Liver (tissue), 9 donors: Measurements from ENCODE around the gene ISCU. TPM values are rescaled to one million over a fixed set of nuclear protein-coding genes. Genes with fewer than 3 reads are reported as not detected.

Experiments used
- DNase-seq: peaks from one replicate; pipeline ENCODE4 v3.0.0-alpha.2; 2017; ENCODE audit warnings: low spot score
- H3K27ac ChIP-seq, 2 donors: one replicate each; pipeline ENCODE4 v1.7.0; 2013; ENCODE audit warnings: inconsistent platforms in 2 of 2, low read length in 2 of 2, control low read depth in 1 of 2, low read depth in 1 of 2, mild to moderate bottlenecking in 1 of 2
- H3K27me3 ChIP-seq, 4 donors: one replicate each; pipeline versions ENCODE4 v1.6.1 to v1.7.0; 2013; ENCODE audit warnings: low read length in 3 of 4, inconsistent platforms in 1 of 4, mild to moderate bottlenecking in 1 of 4, moderate library complexity in 1 of 4; ENCODE audit not compliant: control insufficient read depth in 4 of 4, insufficient read depth in 4 of 4
- H3K36me3 ChIP-seq, 4 donors: one replicate each; pipeline versions ENCODE4 v1.6.1 to v1.7.0; 2013; ENCODE audit warnings: low read length in 3 of 4, mild to moderate bottlenecking in 3 of 4, low read depth in 1 of 4, moderate library complexity in 1 of 4; ENCODE audit not compliant: control insufficient read depth in 4 of 4, insufficient read depth in 3 of 4
- H3K4me1 ChIP-seq, 4 donors: one replicate each; pipeline versions ENCODE4 v1.6.1 to v1.7.0; 2013; ENCODE audit warnings: low read length in 3 of 4, mild to moderate bottlenecking in 3 of 4, moderate library complexity in 1 of 4; ENCODE audit not compliant: control insufficient read depth in 4 of 4, insufficient read depth in 4 of 4
- H3K4me3 ChIP-seq, 3 donors: one replicate each; pipeline versions ENCODE4 v1.6.1 to v1.7.0; 2013; ENCODE audit warnings: low read length in 3 of 3, control low read depth in 1 of 3, low read depth in 1 of 3, mild to moderate bottlenecking in 1 of 3
- H3K9ac ChIP-seq, 2 donors: one replicate each; pipeline ENCODE4 v1.7.0; 2013; ENCODE audit warnings: low read length in 2 of 2, mild to moderate bottlenecking in 2 of 2, moderate library complexity in 2 of 2, control low read depth in 1 of 2, low read depth in 1 of 2
- H3K9me3 ChIP-seq, 4 donors: one replicate each; pipeline versions ENCODE4 v1.6.1 to v1.7.0; 2013; ENCODE audit warnings: low read length in 3 of 4; ENCODE audit not compliant: control insufficient read depth in 4 of 4
- FOXA2 ChIP-seq: IDR thresholded peaks from 2 replicates; pipeline ENCODE4 v1.6.1; 2016; ENCODE audit warnings: antibody characterized with exemption
- GABPA ChIP-seq, 2 donors: IDR thresholded peaks in 1 of 2; conservative IDR thresholded peaks in 1 of 2; 2 replicates each; pipeline ENCODE4 v1.6.1; 2016; ENCODE audit warnings: antibody characterized with exemption in 2 of 2, mild to moderate bottlenecking in 1 of 2, moderate library complexity in 1 of 2
- HNF4G ChIP-seq: IDR thresholded peaks from 2 replicates; pipeline ENCODE4 v1.6.1; 2016; ENCODE audit warnings: antibody characterized with exemption
- JUND ChIP-seq, 2 donors: IDR thresholded peaks; 2 replicates each; pipeline ENCODE4 v1.6.1; 2016; ENCODE audit warnings: antibody characterized with exemption in 2 of 2
- NR2F2 ChIP-seq: IDR thresholded peaks from 2 replicates; pipeline ENCODE4 v1.6.1; 2016; ENCODE audit warnings: antibody characterized with exemption
- RAD21 ChIP-seq, 2 donors: IDR thresholded peaks; 2 replicates each; pipeline ENCODE4 v1.6.1; 2016; ENCODE audit warnings: antibody characterized with exemption in 2 of 2, mild to moderate bottlenecking in 2 of 2
- RXRA ChIP-seq, 2 donors: IDR thresholded peaks; 2 replicates each; pipeline ENCODE4 v1.6.1; 2017 to 2018; ENCODE audit warnings: antibody characterized with exemption in 2 of 2, mild to moderate bottlenecking in 1 of 2
- YY1 ChIP-seq: IDR thresholded peaks from 2 replicates; pipeline ENCODE4 v1.6.1; 2016; ENCODE audit warnings: antibody characterized with exemption, mild to moderate bottlenecking
- WGBS: extraction: QIAGEN DNeasy Blood & Tissue Kit; methylation state at CpG from one replicate; pipeline ENCODE4 v1.1.7; 2013; 5-methylcytosine and 5-hydroxymethylcytosine counted together
- polyA plus RNA-seq, 2 donors: library from polyadenylated mRNA; stranded (reverse) in 1 of 2; unstranded in 1 of 2; fragments of 200-250 nt in 1 of 2; fragments of >200 nt in 1 of 2; fragmentation: Nextera tagmentation in 1 of 2; extraction: Ambion mirVana in 1 of 2; gene quantifications; one replicate each; pipeline versions ENCODE4 v1.2.1 to v1.2.3, GENCODE V29; 2013 to 2015
- total RNA-seq, 2 donors: library from RNA; depleted of rRNA; stranded (reverse); fragments of >200 nt; gene quantifications; one replicate each; pipeline ENCODE4 v1.2.3, GENCODE V29; 2014
- TF ChIP-seq, protein P1 (sequence below): fragments of 150-350 bp; IDR thresholded peaks from 2 replicates; pipeline ENCODE4 v1.5.1; 2017; ENCODE audit warnings: improper control_type of control experiment, low read depth, low read length; ENCODE audit not compliant: missing input control
- TF ChIP-seq, protein P2 (sequence below): IDR thresholded peaks from 2 replicates; pipeline ENCODE4 v1.6.1; 2016; ENCODE audit warnings: antibody characterized with exemption, mild to moderate bottlenecking
- TF ChIP-seq, protein P3 (sequence below): IDR thresholded peaks from 2 replicates; pipeline ENCODE4 v1.6.1; 2016; ENCODE audit warnings: antibody characterized with exemption
- TF ChIP-seq, protein P4 (sequence below): IDR thresholded peaks from 2 replicates; pipeline ENCODE4 v1.6.1; 2016; ENCODE audit warnings: antibody characterized with exemption
- donor health status: healthy.
- donor health status: healthy.
- donor health status: healthy.
- donor health status: healthy.
- donor health status: healthy.

ISCU gene
- total and polyA plus RNA-seq, 4 donors, result 42.3 to 85.9 (median 63.8) TPM

DNA sequence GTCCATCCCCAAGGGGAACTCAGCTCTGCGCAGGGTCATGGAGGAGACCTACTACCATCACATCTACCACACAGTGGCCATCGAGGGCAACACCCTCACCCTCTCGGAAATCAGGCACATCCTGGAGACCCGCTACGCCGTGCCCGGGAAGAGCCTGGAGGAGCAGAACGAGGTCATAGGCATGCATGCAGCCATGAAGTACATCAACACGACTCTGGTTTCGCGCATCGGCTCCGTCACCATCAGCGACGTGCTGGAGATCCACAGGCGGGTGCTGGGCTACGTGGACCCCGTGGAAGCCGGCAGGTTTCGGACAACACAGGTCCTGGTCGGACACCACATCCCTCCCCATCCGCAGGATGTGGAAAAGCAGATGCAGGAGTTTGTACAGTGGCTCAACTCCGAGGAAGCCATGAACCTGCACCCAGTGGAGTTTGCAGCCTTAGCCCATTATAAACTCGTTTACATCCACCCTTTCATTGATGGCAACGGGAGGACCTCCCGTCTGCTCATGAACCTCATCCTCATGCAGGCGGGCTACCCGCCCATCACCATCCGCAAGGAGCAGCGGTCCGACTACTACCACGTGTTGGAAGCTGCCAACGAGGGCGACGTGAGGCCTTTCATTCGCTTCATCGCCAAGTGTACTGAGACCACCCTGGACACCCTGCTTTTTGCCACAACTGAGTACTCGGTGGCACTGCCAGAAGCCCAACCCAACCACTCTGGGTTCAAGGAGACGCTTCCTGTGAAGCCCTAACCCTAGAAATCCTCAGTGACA lies 43.5 kb upstream of the ISCU start:
- Histone ChIP-seq H3K9ac (no peak overlapping the region), H3K4me1 (peaks cover 7 to 16% (median 10%) of the 10 kb centered on the region in 4 donors), H3K27me3 (no peaks in the 10 kb centered on the region), H3K9me3 (no peaks in the 10 kb centered on the region), H3K4me3 (no peak overlapping the region), H3K27ac (no peak overlapping the region), H3K36me3 (peaks cover 15 to 60% (median 51%) of the 10 kb centered on the region in 4 donors)
- WGBS, result 96% methylated on average over 39 of the region's 39 CpGs
- DNase-seq, result no peak
- TF ChIP-seq YY1 (no peak), GABPA (IDR thresholded peaks at IDR 0.05 in 1 of 2, conservative IDR thresholded peaks at IDR 0.05 in 1 of 2) (no peak), NR2F2 (no peak), RXRA (IDR thresholded peaks at IDR 0.05) (no peak), HNF4G (no peak), JUND (IDR thresholded peaks at IDR 0.05) (no peak), RAD21 (IDR thresholded peaks at IDR 0.05) (no peak)
- TF ChIP-seq, protein P1, sequence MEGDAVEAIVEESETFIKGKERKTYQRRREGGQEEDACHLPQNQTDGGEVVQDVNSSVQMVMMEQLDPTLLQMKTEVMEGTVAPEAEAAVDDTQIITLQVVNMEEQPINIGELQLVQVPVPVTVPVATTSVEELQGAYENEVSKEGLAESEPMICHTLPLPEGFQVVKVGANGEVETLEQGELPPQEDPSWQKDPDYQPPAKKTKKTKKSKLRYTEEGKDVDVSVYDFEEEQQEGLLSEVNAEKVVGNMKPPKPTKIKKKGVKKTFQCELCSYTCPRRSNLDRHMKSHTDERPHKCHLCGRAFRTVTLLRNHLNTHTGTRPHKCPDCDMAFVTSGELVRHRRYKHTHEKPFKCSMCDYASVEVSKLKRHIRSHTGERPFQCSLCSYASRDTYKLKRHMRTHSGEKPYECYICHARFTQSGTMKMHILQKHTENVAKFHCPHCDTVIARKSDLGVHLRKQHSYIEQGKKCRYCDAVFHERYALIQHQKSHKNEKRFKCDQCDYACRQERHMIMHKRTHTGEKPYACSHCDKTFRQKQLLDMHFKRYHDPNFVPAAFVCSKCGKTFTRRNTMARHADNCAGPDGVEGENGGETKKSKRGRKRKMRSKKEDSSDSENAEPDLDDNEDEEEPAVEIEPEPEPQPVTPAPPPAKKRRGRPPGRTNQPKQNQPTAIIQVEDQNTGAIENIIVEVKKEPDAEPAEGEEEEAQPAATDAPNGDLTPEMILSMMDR, result no peak
- TF ChIP-seq, protein P2, sequence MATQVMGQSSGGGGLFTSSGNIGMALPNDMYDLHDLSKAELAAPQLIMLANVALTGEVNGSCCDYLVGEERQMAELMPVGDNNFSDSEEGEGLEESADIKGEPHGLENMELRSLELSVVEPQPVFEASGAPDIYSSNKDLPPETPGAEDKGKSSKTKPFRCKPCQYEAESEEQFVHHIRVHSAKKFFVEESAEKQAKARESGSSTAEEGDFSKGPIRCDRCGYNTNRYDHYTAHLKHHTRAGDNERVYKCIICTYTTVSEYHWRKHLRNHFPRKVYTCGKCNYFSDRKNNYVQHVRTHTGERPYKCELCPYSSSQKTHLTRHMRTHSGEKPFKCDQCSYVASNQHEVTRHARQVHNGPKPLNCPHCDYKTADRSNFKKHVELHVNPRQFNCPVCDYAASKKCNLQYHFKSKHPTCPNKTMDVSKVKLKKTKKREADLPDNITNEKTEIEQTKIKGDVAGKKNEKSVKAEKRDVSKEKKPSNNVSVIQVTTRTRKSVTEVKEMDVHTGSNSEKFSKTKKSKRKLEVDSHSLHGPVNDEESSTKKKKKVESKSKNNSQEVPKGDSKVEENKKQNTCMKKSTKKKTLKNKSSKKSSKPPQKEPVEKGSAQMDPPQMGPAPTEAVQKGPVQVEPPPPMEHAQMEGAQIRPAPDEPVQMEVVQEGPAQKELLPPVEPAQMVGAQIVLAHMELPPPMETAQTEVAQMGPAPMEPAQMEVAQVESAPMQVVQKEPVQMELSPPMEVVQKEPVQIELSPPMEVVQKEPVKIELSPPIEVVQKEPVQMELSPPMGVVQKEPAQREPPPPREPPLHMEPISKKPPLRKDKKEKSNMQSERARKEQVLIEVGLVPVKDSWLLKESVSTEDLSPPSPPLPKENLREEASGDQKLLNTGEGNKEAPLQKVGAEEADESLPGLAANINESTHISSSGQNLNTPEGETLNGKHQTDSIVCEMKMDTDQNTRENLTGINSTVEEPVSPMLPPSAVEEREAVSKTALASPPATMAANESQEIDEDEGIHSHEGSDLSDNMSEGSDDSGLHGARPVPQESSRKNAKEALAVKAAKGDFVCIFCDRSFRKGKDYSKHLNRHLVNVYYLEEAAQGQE, result no peak
- TF ChIP-seq, protein P3, sequence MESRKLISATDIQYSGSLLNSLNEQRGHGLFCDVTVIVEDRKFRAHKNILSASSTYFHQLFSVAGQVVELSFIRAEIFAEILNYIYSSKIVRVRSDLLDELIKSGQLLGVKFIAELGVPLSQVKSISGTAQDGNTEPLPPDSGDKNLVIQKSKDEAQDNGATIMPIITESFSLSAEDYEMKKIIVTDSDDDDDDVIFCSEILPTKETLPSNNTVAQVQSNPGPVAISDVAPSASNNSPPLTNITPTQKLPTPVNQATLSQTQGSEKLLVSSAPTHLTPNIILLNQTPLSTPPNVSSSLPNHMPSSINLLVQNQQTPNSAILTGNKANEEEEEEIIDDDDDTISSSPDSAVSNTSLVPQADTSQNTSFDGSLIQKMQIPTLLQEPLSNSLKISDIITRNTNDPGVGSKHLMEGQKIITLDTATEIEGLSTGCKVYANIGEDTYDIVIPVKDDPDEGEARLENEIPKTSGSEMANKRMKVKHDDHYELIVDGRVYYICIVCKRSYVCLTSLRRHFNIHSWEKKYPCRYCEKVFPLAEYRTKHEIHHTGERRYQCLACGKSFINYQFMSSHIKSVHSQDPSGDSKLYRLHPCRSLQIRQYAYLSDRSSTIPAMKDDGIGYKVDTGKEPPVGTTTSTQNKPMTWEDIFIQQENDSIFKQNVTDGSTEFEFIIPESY, result no peak

DNA sequence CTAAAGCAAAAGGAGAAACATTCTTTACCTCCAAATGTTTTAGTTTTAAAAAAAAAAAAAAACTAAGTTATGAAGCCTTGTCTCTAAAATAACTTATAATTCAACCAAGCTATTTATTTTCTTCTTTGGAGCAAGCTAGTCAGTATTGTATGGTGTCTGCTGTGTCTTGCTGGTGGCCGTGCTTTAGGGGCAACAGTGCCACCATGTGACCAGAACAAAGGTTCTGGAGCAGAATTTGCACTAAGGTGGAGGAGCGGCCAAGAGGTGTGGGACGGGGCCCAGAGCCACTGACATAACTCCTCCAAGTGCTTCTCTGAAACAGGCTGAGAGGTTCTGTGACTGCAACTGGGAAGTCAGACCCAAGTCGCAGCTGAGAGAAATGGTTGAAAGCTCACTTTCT lies 42.8 kb upstream of the ISCU start:
- TF ChIP-seq, protein P4, sequence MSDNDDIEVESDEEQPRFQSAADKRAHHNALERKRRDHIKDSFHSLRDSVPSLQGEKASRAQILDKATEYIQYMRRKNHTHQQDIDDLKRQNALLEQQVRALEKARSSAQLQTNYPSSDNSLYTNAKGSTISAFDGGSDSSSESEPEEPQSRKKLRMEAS, result no peak
- TF ChIP-seq FOXA2, result no peak
- TF ChIP-seq, protein P1, result no peak
- no peak for TF ChIP-seq GABPA (IDR thresholded peaks at IDR 0.05 in 1 of 2, conservative IDR thresholded peaks at IDR 0.05 in 1 of 2)
- Histone ChIP-seq H3K27ac (no peak overlapping the region), H3K9ac (no peak overlapping the region), H3K36me3 (peaks cover 19 to 66% (median 57%) of the 10 kb centered on the region in 4 donors), H3K4me1 (peaks cover 7 to 14% (median 10%) of the 10 kb centered on the region in 4 donors), H3K4me3 (no peak overlapping the region), H3K27me3 (no peaks in the 10 kb centered on the region), H3K9me3 (no peaks in the 10 kb centered on the region)
- no peak for DNase-seq
- WGBS, result 84% methylated on average over 4 of the region's 4 CpGs
